Inflammatory macrophage treated with lipopolysaccharide for 4 hours (primary cell): ENCODE measurements around the gene TBX2.
"Not testable (repeated sequence)": the region's sequence is repeated elsewhere in the genome, so short reads cannot be mapped to it uniquely, and the experiment has no call there.

Source experiments
- DNase-seq: peaks from one replicate; pipeline ENCODE4 v3.0.0-alpha.2; 2020

TBX2 gene

DNA sequence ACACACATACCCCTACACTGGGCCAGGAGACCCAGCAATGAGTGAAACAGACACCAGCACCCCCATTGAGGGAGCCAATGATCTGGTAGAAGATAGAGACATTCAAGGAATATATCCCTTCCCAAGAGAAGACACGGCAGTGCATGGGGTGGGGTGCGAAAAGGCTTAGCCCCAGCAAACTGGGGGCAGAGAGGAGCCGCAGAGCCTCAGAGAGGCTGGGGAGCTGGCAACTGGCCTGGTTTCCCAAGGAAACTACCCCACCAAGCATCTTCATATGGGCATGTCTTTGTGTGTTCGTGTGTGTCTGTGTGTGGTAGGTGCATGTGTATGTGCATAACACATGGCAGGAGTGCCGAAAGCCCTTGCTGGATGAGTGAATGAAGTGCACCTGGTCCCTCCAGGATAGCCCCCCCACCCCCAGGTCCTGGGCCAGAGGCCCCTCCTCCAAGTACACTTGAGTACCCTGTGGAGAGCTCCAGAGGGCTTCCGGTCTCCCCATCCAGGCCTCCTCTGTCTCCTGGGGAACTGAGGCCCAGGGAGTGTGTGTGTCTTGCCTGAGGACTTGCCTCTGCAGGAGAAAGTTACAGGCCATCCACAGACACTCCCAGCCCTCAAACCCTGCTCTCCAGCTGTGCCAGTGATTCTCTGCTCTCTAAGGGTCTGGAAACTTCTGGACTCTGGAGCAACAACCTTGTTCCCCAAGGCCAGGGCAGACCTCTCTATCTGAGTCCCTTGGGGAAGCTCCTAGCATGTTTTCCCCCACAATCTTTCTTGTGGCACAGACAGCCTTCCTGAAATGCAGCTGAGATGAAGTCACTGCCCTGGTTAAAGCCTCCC lies 15.9 kb downstream of the TBX2 start:
- no peak for DNase-seq

DNA sequence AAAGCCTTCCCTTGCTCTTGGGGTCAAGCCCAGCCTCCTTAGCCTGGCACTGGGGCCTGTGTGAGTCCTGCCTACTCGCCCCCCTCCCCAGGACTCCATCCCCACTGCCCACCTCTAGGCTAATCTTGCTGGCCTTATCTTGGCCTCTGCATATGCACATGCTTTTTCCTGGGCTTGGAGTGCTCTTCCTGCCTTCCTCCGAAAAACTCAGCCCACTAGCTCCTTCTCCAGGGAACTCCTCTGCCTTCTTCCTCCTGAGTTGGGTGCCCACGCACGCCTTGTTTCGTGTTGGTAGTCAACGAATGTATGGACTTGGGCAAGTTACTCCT lies 16.5 kb downstream of the TBX2 start:
- no peak for DNase-seq

- DNase-seq: peak; percentile 76
Observed at GRCh38 chr17:61416540-61417363, 17.1 kb downstream of the TBX2 start.

GRCh38 chr17:61418449-61418848 lies 18.8 kb downstream of the TBX2 start:
- peak; percentile 71 for DNase-seq

- no peak for DNase-seq
Observed at GRCh38 chr17:61419496-61420046, 19.9 kb downstream of the TBX2 start.

- DNase-seq: no peak
Observed at GRCh38 chr17:61420052-61420451, 20.4 kb downstream of the TBX2 start.

DNA sequence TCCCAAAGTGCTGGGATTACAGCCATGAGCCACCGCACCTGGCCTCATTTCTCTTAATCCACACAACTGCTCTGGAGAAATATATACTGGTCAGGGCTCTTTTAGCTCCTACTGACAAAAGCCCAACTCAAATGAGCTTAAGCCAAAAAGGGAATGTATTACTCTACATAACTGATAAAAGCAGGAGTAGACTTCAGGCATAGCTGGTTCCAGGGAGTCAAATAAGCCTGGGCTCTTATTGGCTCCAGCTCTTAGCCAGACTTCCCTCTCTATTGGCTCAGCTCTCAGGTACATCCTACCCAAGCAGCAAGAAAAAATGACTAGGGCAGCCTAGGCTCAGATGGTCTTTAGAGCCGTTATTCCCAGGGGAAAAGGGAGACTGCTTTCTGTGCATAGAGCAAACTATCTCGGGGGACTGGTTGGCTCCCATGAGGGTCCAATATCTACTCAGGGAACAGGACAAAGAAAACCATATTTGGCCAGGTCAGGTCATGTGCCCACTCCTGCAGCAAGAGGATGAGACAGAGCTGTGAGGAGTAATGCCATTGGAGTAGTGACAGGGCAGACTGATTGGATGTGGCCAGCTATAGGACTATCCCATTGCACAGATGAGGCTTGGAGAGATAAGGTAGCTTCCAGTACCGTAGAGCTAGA lies 21.2 kb downstream of the TBX2 start:
- DNase-seq: no peak

GRCh38 chr17:61421460-61421859 lies 21.8 kb downstream of the TBX2 start:
- DNase-seq: no peak

DNA sequence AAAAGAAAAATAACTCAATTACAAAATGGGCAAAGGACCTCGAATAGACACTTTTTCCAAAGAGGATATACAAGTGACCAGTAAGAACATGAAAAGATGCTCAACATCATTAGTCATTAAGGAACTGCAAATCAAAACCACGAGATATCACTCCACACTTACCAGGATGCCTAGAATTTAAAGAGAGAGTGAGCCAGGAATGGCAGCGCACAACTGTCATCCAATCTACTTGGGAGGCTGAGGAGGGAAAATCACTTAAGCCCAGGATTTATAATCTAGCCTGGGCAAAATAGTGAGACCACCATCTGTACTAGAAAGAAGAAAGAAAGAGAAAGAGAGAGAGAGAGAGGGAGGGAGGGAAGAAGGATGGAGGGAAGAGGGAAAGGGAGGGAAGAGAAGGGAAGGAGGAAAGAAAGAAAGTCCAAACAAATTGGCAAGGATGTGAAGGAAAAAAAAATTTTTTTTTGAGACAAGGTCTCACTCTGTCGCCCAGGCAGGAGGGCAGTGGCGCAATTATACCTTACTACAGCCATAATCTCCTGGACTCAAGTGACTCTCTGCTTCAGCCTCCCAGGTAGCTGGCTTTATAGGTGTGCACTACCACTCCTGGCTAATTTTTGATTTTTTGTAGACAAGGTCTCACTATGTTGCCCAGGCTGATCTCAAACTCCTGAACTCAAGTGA lies 22.6 kb downstream of the TBX2 start:
- DNase-seq: no peak

GRCh38 chr17:61422869-61423268 lies 23.2 kb downstream of the TBX2 start:
- no peak for DNase-seq

- no peak for DNase-seq
Observed at GRCh38 chr17:61423967-61424649, 24.5 kb downstream of the TBX2 start.

GRCh38 chr17:61425682-61426481 lies 26.2 kb downstream of the TBX2 start:
- DNase-seq: no peak

DNA sequence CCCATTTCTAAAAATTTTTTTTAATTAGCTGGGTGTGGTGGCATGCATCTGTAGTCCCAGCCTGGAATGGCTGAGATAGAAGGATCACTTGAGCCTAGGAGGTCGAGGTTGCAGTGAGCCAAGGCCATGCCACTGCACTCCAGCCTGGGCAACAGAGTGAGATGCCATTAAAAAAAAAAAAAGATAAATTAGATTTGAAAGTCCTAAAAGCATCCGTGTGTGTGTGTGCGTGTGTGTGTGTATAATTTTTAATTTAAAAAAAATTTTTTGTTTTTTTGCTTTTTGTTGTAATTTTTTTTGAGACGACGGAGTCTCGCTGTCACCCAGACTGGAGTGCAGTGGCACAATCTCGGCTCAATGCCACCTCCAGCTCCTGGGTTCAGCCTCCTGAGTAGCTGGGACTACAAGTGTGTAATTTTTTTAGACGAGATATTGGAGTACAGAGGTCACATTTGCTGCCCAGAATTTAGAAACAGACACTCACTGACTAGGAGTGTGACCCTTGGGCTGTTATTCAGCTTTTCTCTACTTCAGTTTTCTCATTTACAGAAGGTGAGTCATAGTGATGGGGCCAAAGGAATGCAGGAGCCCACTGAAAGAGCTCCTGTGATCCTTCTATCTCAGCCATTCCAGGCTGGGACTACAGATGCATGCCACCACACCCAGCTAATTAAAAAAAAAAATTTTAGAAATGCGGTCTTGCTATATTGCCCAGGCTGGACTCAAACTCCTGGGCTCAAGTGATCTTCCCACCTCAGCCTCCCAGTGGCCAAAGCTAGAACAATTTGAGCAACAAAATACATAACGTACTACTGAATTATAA lies 27.1 kb downstream of the TBX2 start:
- DNase-seq: no peak

DNA sequence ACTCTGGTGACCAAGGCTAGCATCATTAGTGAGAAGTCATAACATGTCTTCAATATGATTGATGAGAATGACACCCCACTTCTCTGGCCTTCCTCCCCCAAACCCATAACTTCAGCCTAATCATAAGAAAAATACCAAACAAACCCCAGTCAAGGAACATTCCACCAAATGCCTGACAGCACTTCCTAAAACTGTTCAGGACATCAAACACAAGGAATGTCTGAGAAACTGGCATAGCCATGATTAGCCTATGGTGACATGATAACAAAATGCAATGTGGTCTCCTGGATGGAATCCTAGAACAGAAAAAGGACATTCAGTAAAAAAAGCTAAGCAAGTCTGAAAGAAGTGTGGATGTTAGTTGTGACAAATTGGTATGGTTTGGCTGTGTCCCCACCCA lies 27.9 kb downstream of the TBX2 start:
- DNase-seq: no peak

- DNase-seq: no peak
Observed at GRCh38 chr17:61429274-61429673, 29.6 kb downstream of the TBX2 start.

GRCh38 chr17:61429831-61430230 lies 30.2 kb downstream of the TBX2 start:
- not testable (repeated sequence) for DNase-seq

DNA sequence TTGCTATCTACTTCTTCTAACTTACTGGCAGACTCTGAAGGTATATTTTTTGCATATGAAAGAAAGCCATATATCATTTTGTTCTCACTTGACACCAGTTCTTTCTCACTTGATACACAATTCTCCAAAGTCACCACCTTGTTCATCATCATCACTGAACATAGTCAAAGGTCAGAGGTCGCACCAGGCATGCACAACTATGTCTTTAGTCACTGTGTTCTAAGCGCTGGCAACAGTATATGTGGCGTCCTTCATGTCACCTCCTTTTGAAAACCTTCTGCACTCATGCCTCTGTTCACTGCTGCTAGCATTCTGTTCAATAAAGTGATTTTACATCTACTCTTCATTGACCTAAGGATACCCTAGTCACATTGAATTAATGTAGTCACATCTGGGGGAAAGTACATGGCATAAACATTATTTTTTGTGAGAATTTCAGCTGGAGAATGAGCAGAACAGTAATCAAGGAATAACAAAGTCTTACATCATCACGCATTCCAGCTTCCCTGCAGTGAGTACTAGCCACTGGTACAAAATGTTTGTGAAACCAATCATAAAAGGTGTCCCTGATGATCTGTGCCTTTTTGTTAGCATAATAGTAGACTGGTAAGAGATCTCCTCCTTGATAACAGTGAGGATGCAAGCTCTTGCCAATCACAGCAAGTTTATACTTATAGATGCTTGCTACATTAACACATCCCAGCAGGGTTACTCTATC lies 32.1 kb downstream of the TBX2 start:
- DNase-seq: no peak

DNA sequence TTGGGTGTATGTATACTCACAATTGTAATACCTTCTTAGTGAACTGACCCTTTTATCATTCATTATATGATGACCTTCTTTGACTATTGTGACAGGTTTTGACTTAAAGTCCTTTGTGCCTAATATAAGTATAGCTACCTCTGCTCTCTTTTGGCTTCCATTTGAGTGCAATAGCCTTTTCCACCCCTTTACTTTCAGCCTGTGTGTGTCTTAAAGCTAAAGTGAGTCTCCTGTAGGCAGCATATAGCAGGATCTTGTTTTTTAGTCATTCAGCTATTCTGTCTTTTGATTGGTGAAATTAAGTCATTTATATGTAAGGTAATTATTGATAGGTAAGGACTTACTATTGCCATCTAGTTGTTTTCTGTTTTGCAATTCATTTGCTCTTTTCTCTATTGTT lies 36.6 kb downstream of the TBX2 start:
- no peak for DNase-seq

DNA sequence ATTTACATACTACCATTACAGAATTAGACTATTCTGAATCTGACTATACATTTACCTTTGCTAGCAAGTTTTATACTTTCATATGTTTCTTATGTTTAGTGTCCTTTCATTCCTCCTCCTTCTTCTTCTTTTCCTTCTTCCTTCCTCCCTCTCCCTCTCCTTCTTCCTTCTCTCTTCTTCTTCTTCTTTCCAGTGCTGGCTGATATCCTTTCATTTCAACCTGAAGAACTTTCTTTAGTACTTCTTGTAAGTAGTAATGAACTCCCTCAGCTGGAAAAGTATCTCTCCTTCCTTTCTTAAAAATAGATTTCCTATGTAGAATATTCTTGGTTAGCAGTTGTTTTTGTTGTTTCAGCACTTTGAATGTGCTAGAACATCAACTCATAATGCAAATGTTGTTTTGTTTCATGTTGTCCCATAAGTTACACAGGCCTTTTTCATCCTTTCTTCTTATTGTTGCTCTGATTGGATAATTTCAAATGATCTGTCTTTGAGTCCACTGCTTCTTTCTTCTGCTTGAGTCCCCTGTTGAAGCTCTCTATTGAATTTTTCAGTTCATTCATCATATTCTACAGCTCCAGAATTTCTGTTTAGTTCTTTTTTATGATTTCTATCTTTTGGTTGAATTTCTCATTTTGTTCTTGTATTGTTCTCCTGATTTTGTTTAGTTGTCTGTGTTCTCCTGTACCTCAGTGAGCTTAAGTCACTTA lies 37.5 kb downstream of the TBX2 start:
- DNase-seq: no peak
